ENCODE data around the gene FAM234A. TPM values are rescaled to one million over a fixed set of nuclear protein-coding genes. Genes with fewer than 3 reads are reported as not detected.

The FAM234A gene
- total RNA-seq, 2 experiments from 2014 or later, result 18.3 to 21.5 TPM

GRCh38 chr16:259226-259625 is 24.6 kb downstream of the FAM234A start:
- no peaks in the 10 kb centered on the region for H3K27me3 Mint-ChIP-seq
- ChIA-PET CTCF (no interaction called here), POLR2A (interaction anchor here (0.6 kb wide), 1 partner anchor 195 kb away, joined by 3 read pairs; no protein-coding TSS in a partner anchor)
- H3K36me3 Mint-ChIP-seq (ENCODE audit: low read depth), result peaks cover 4% of the 10 kb centered on the region
- ATAC-seq (no peak), DNase-seq (no peak)
- H3K4me1 Mint-ChIP-seq (ENCODE audit: low read depth), result peaks cover 4% of the 10 kb centered on the region
- intact Hi-C loops (cut with micrococcal nuclease), result no loop called here
- H3K4me3 Mint-ChIP-seq, result no peak overlapping the region
- H3K27ac Mint-ChIP-seq, result peak overlapping the region; percentile 12
- TF ChIP-seq CTCF (IDR thresholded peaks at IDR 0.05), result no peak
- no peaks in the 10 kb centered on the region for H3K9me3 Mint-ChIP-seq

GRCh38 chr16:259814-260253 is 25.2 kb downstream of the FAM234A start:
- Mint-ChIP-seq H3K27me3 (no peaks in the 10 kb centered on the region), H3K9me3 (no peaks in the 10 kb centered on the region), H3K27ac (no peak overlapping the region), H3K36me3 (ENCODE audit: low read depth) (peaks cover 2% of the 10 kb centered on the region), H3K4me3 (no peak overlapping the region), H3K4me1 (ENCODE audit: low read depth) (peaks cover 4% of the 10 kb centered on the region)
- no peak for DNase-seq
- CTCF ChIA-PET, result no interaction called here
- no peak for ATAC-seq
- POLR2A ChIA-PET, result interaction anchor here (1.3 kb wide), 1 partner anchor 11 kb away, joined by 5 read pairs; no protein-coding TSS in a partner anchor
- TF ChIP-seq CTCF (IDR thresholded peaks at IDR 0.05), result no peak
- intact Hi-C loops (cut with micrococcal nuclease), result no loop called here

GRCh38 chr16:260326-260725 is 25.7 kb downstream of the FAM234A start:
- no peaks in the 10 kb centered on the region for H3K9me3 Mint-ChIP-seq
- no peak for DNase-seq
- intact Hi-C loops (cut with micrococcal nuclease), result no loop called here
- TF ChIP-seq CTCF (IDR thresholded peaks at IDR 0.05), result no peak
- H3K36me3 Mint-ChIP-seq (ENCODE audit: low read depth), result peaks cover 2% of the 10 kb centered on the region
- H3K4me1 Mint-ChIP-seq (ENCODE audit: low read depth), result peaks cover 4% of the 10 kb centered on the region
- H3K4me3 Mint-ChIP-seq, result no peak overlapping the region
- ChIA-PET POLR2A (interaction anchor here (1.3 kb wide), 1 partner anchor 11 kb away, joined by 5 read pairs; no protein-coding TSS in a partner anchor), CTCF (no interaction called here)
- H3K27ac Mint-ChIP-seq, result no peak overlapping the region
- no peaks in the 10 kb centered on the region for H3K27me3 Mint-ChIP-seq
- ATAC-seq, result no peak

- H3K4me1 Mint-ChIP-seq (ENCODE audit: low read depth), result no peaks in the 10 kb centered on the region
- TF ChIP-seq CTCF (IDR thresholded peaks at IDR 0.05), result no peak
- H3K9me3 Mint-ChIP-seq, result no peaks in the 10 kb centered on the region
- ChIA-PET POLR2A (interaction anchor here (1.3 kb wide), 1 partner anchor 12 kb away, joined by 5 read pairs; no protein-coding TSS in a partner anchor), CTCF (no interaction called here)
- H3K36me3 Mint-ChIP-seq (ENCODE audit: low read depth), result peaks cover 2% of the 10 kb centered on the region
- H3K27me3 Mint-ChIP-seq, result no peaks in the 10 kb centered on the region
- H3K4me3 Mint-ChIP-seq, result no peak overlapping the region
- no peak for ATAC-seq
- no peak overlapping the region for H3K27ac Mint-ChIP-seq
- intact Hi-C loops (cut with micrococcal nuclease), result no loop called here
- no peak for DNase-seq
Measured at GRCh38 chr16:261031-261691, 26.5 kb downstream of the FAM234A start.

GRCh38 chr16:262121-262745 is 27.6 kb downstream of the FAM234A start:
- H3K4me1 Mint-ChIP-seq (ENCODE audit: low read depth), result no peaks in the 10 kb centered on the region
- intact Hi-C loops (cut with micrococcal nuclease), result no loop called here

More at GRCh38 chr16:262121-262745, 27.6 kb downstream of the FAM234A start:
- Mint-ChIP-seq H3K4me3 (no peak overlapping the region), H3K27me3 (no peaks in the 10 kb centered on the region), H3K9me3 (no peaks in the 10 kb centered on the region), H3K36me3 (ENCODE audit: low read depth) (peaks cover 2% of the 10 kb centered on the region), H3K27ac (no peak overlapping the region)
- ChIA-PET POLR2A (no interaction called here), CTCF (no interaction called here)
- no peak for TF ChIP-seq CTCF (IDR thresholded peaks at IDR 0.05)
- DNase-seq (no peak), ATAC-seq (no peak)

Data from activated CD8-positive, alpha-beta T cell treated with anti-CD3 and anti-CD28 coated beads for 36 hours (primary cell).